HCT116 (cell line): ENCODE results near the gene TRMT11. TPM values are rescaled to one million over a fixed set of nuclear protein-coding genes. Genes with fewer than 3 reads are reported as not detected.

ENCODE experiments used
- ATAC-seq: fragments of 200-7000 bp; cut with Tn5 transposase; 2 replicates; pipeline ENCODE4 v1.9.1; 2020; ENCODE audit warnings: mild to moderate bottlenecking, moderate library complexity
- BruUV-seq: library from RNA; stranded (reverse); fragments of 400-500 nt; replicated peaks from 2 replicates; lab custom pipeline; 2021; lab: Mats Ljungman, UMichigan
- CTCF ChIA-PET: fragments of 300-600 bp; sonication (Branson Sonifier 250); formaldehyde crosslinking; loops from one replicate; lab custom pipeline; 2021; ENCODE audit warnings: antibody characterized with exemption; lab: Charles Lee
- POLR2A ChIA-PET: fragments of 300-600, 350-600 bp; sonication (Branson Sonifier 250); formaldehyde crosslinking; loops from one replicate; lab custom pipeline; 2021; ENCODE audit warnings: antibody characterized with exemption; lab: Charles Lee
- RAD21 ChIA-PET, 2 experiments: fragments of 300-600 bp; sonication (Branson Sonifier 250); formaldehyde crosslinking; loops; one replicate each; lab custom pipeline; 2023; ENCODE audit warnings: low total read pairs in 2 of 2; ENCODE audit not compliant: uncharacterized antibody in 2 of 2, unreplicated experiment in 2 of 2, low non-redundant PET in 1 of 2; lab: Charles Lee
- DNase-seq: peaks from one replicate; pipeline ENCODE4 v3.0.0-alpha.2; 2010; ENCODE audit warnings: low read depth, low spot score
- H2AFZ ChIP-seq: fragments of 200-600 bp; shearing (Covaris generic), sonication (generic); 2 replicates; pipeline ENCODE4 v1.6.1; 2017; ENCODE audit warnings: low read depth, mixed run types, mixed read lengths, antibody characterized with exemption, low read length; ENCODE audit not compliant: poor library complexity, severe bottlenecking
- H3K27ac ChIP-seq: 2 replicates; pipeline ENCODE4 v1.5.1; 2012; ENCODE audit warnings: low read depth, low read length
- H3K27me3 ChIP-seq: fragments of 200-600 bp; sonication (generic); 2 replicates; pipeline ENCODE4 v1.6.1; 2016; ENCODE audit warnings: mixed run types, low read length, mixed read lengths; ENCODE audit not compliant: insufficient read depth
- H3K36me3 ChIP-seq, 2 experiments: fragments of 200-500 bp in 1 of 2; fragments of 200-600 bp in 1 of 2; sonication (Bioruptor generic) in 1 of 2; sonication (generic) in 1 of 2; 2 replicates each; pipeline versions ENCODE4 v1.5.1 to v1.6.1; 2014 to 2016; ENCODE audit warnings: low read length in 2 of 2, inconsistent platforms in 1 of 2, mixed read lengths in 1 of 2, mixed run types in 1 of 2; ENCODE audit not compliant: insufficient read depth in 2 of 2, control insufficient read depth in 1 of 2
- H3K4me1 ChIP-seq, 2 experiments: fragments of 200-600 bp in 1 of 2; sonication (generic) in 1 of 2; 2 replicates each; pipeline versions ENCODE4 v1.5.1 to v1.6.1; 2012 to 2017; ENCODE audit warnings: low read length in 2 of 2, inconsistent platforms in 1 of 2, mild to moderate bottlenecking in 1 of 2, mixed read lengths in 1 of 2, mixed run types in 1 of 2, moderate library complexity in 1 of 2; ENCODE audit not compliant: insufficient read depth in 2 of 2, control insufficient read depth in 1 of 2
- H3K4me2 ChIP-seq: fragments of 200-600 bp; sonication (generic); 2 replicates; pipeline ENCODE4 v1.6.1; 2017; ENCODE audit warnings: mixed run types, low read length, mixed read lengths
- H3K4me3 ChIP-seq, 2 experiments: fragments of 200-600 bp in 1 of 2; sonication (generic) in 1 of 2; replicated peaks in 1 of 2; 2 replicates each; pipeline ENCODE4 v1.5.1; 2011 to 2016; ENCODE audit warnings: low read length in 2 of 2, control low read depth in 1 of 2, low read depth in 1 of 2, mild to moderate bottlenecking in 1 of 2, mixed read lengths in 1 of 2, mixed run types in 1 of 2
- H3K79me2 ChIP-seq: fragments of 200-600 bp; sonication (generic); 2 replicates; pipeline ENCODE4 v1.6.1; 2017; ENCODE audit warnings: mild to moderate bottlenecking, mixed run types, low read length, moderate library complexity, mixed read lengths; ENCODE audit not compliant: insufficient read depth
- H3K9ac ChIP-seq: fragments of 200-600 bp; sonication (generic); 2 replicates; pipeline ENCODE4 v1.6.1; 2016; ENCODE audit warnings: low read length, mixed read lengths
- H3K9me2 ChIP-seq: fragments of 200-600 bp; sonication (generic), shearing (Covaris generic); 2 replicates; pipeline ENCODE4 v1.6.1; 2017; ENCODE audit warnings: mixed run types, mild to moderate bottlenecking, moderate library complexity; ENCODE audit not compliant: insufficient read depth
- H3K9me3 ChIP-seq, 2 experiments: fragments of 200-500 bp in 1 of 2; fragments of 200-600 bp in 1 of 2; sonication (Bioruptor generic) in 1 of 2; sonication (generic) in 1 of 2; 2 replicates each; pipeline ENCODE4 v1.6.1; 2014 to 2017; ENCODE audit warnings: low read length in 2 of 2, mixed read lengths in 2 of 2, inconsistent platforms in 1 of 2, low read depth in 1 of 2, mild to moderate bottlenecking in 1 of 2, mixed run types in 1 of 2, moderate library complexity in 1 of 2; ENCODE audit not compliant: control insufficient read depth in 1 of 2, insufficient read depth in 1 of 2
- H4K20me1 ChIP-seq: fragments of 200-600 bp; sonication (generic), shearing (Covaris generic); 2 replicates; pipeline ENCODE4 v1.6.1; 2017; ENCODE audit warnings: mixed run types, mild to moderate bottlenecking, moderate library complexity; ENCODE audit not compliant: insufficient read depth
- CEBPB ChIP-seq: IDR thresholded peaks from 2 replicates; pipeline ENCODE4 v1.6.1; 2012; ENCODE audit warnings: low read depth
- CTCF ChIP-seq, 3 experiments: fragments of 200-600 bp in 1 of 3; sonication (generic) in 1 of 3; IDR thresholded peaks in 2 of 3; conservative IDR thresholded peaks in 1 of 3; 2 replicates each; pipeline ENCODE4 v1.5.1; 2012 to 2017; ENCODE audit warnings: low read depth in 2 of 3, low read length in 2 of 3, antibody characterized with exemption in 1 of 3, borderline replicate concordance in 1 of 3, control low read depth in 1 of 3, mild to moderate bottlenecking in 1 of 3, mixed read lengths in 1 of 3, mixed run types in 1 of 3, moderate library complexity in 1 of 3; ENCODE audit not compliant: insufficient read depth in 1 of 3
- EGR1 ChIP-seq: IDR thresholded peaks from 2 replicates; pipeline ENCODE4 v1.6.1; 2012; ENCODE audit warnings: low read depth
- ELF1 ChIP-seq: IDR thresholded peaks from 2 replicates; pipeline ENCODE4 v1.6.1; 2012; ENCODE audit warnings: low read depth, borderline replicate concordance
- EZH2phosphoT487 ChIP-seq: fragments of 200-600 bp; IDR thresholded peaks from 2 replicates; pipeline ENCODE4 v1.6.1; 2018; ENCODE audit warnings: antibody characterized with exemption, borderline replicate concordance
- FOSL1 ChIP-seq: IDR thresholded peaks from 2 replicates; pipeline ENCODE4 v1.6.1; 2012; ENCODE audit warnings: low read depth
- JUND ChIP-seq: IDR thresholded peaks from 2 replicates; pipeline ENCODE4 v1.6.1; 2012
- POLR2A ChIP-seq: IDR thresholded peaks from 2 replicates; pipeline ENCODE4 v1.7.0; 2011; ENCODE audit warnings: borderline replicate concordance; ENCODE audit not compliant: insufficient read depth, insufficient read length; ENCODE audit errors: extremely low read depth
- RAD21 ChIP-seq: IDR thresholded peaks from 2 replicates; pipeline ENCODE4 v1.6.1; 2012; ENCODE audit warnings: low read depth, mild to moderate bottlenecking
- SIN3A ChIP-seq: IDR thresholded peaks from 2 replicates; pipeline ENCODE4 v1.6.1; 2012; ENCODE audit warnings: low read depth
- SRF ChIP-seq: IDR thresholded peaks from 2 replicates; pipeline ENCODE4 v1.6.1; 2012; ENCODE audit warnings: low read depth
- TCF7L2 ChIP-seq: IDR thresholded peaks from 2 replicates; pipeline ENCODE4 v1.7.0; 2011; ENCODE audit warnings: borderline replicate concordance, inconsistent platforms; ENCODE audit not compliant: insufficient read depth, insufficient read length; ENCODE audit errors: extremely low read depth
- YY1 ChIP-seq: IDR thresholded peaks from 2 replicates; pipeline ENCODE4 v1.6.1; 2011; ENCODE audit warnings: low read length, low read depth, moderate library complexity, mild to moderate bottlenecking; ENCODE audit not compliant: insufficient replicate concordance; ENCODE audit errors: extremely low read depth
- ZFX ChIP-seq: fragments of 450-650 bp; IDR thresholded peaks from 2 replicates; pipeline ENCODE4 v1.6.1; 2017
- ZNF274 ChIP-seq: fragments of 200-500 bp; sonication (Bioruptor generic); IDR thresholded peaks from 2 replicates; pipeline ENCODE4 v1.6.1; 2014; ENCODE audit warnings: mild to moderate bottlenecking, low read depth, low read length, inconsistent platforms
- intact Hi-C: fragments of 100-400 bp; cut with micrococcal nuclease; formaldehyde crosslinking; loops from 2 replicates; pipeline ENCODE4 v1.10.0; 2022
- total RNA-seq: library from RNA; stranded (reverse); gene quantifications from one replicate; pipeline ENCODE4 v1.2.1, GENCODE V29; 2021; ENCODE audit not compliant: unreplicated experiment
- TF ChIP-seq, protein P1 (sequence below): IDR thresholded peaks from 2 replicates; pipeline ENCODE4 v1.6.1; 2012
- TF ChIP-seq, protein P2 (sequence below): IDR thresholded peaks from 2 replicates; pipeline ENCODE4 v1.6.1; 2012
- TF ChIP-seq, protein P3 (sequence below): IDR thresholded peaks from 2 replicates; pipeline ENCODE4 v1.6.1; 2011; ENCODE audit warnings: mild to moderate bottlenecking, low read length, moderate library complexity; ENCODE audit not compliant: insufficient replicate concordance; ENCODE audit errors: extremely low read depth
- TF ChIP-seq, protein P4 (sequence below): IDR thresholded peaks from 2 replicates; pipeline ENCODE4 v1.6.1; 2012; ENCODE audit warnings: low read depth

The TRMT11 gene
- total RNA-seq, 1 experiment from 2014 or later = 41.8 TPM

DNA sequence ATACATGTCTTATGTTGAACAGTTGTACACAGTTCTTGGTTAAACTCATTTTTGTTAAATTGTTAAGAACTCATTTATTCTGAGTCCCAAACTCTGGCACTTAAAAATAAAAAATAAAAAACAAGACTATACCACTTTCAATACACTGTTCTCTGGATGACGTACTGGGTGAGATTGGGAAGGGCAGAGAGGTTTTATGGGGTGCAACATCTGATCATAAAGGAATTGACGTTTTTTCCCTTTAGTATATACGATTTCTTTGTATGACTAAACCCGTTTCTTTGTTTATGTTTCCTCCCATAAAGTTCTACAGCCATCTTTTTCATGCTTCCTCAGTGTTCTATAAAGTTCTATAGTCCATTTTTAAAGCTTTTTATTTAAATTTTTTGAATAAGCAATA, 69.1 kb downstream of the TRMT11 start:
- H3K9me2 ChIP-seq = no peaks in the 10 kb centered on the region
- TF ChIP-seq ELF1 = no peak
- no peak for TF ChIP-seq CTCF (IDR thresholded peaks at IDR 0.05 in 2 of 3, conservative IDR thresholded peaks at IDR 0.05 in 1 of 3; ENCODE audit: borderline replicate concordance in 1 of 3, insufficient read depth in 1 of 3, low read depth in 2 of 3, low read length in 2 of 3)
- TF ChIP-seq POLR2A = no peak
- no peak for TF ChIP-seq EGR1
- no peak for TF ChIP-seq ZNF274
- no peak for TF ChIP-seq CEBPB
- no peak for TF ChIP-seq TCF7L2
- TF ChIP-seq, protein P1, sequence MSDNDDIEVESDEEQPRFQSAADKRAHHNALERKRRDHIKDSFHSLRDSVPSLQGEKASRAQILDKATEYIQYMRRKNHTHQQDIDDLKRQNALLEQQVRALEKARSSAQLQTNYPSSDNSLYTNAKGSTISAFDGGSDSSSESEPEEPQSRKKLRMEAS = no peak
- TF ChIP-seq, protein P2, sequence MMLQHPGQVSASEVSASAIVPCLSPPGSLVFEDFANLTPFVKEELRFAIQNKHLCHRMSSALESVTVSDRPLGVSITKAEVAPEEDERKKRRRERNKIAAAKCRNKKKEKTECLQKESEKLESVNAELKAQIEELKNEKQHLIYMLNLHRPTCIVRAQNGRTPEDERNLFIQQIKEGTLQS = no peak
- TF ChIP-seq, protein P3, sequence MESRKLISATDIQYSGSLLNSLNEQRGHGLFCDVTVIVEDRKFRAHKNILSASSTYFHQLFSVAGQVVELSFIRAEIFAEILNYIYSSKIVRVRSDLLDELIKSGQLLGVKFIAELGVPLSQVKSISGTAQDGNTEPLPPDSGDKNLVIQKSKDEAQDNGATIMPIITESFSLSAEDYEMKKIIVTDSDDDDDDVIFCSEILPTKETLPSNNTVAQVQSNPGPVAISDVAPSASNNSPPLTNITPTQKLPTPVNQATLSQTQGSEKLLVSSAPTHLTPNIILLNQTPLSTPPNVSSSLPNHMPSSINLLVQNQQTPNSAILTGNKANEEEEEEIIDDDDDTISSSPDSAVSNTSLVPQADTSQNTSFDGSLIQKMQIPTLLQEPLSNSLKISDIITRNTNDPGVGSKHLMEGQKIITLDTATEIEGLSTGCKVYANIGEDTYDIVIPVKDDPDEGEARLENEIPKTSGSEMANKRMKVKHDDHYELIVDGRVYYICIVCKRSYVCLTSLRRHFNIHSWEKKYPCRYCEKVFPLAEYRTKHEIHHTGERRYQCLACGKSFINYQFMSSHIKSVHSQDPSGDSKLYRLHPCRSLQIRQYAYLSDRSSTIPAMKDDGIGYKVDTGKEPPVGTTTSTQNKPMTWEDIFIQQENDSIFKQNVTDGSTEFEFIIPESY = no peak
- TF ChIP-seq EZH2phosphoT487 = no peak
- no peak for TF ChIP-seq SIN3A
- TF ChIP-seq RAD21 = no peak
- no peak for TF ChIP-seq ZFX
- TF ChIP-seq YY1 = no peak
- TF ChIP-seq FOSL1 = no peak
- TF ChIP-seq, protein P4, sequence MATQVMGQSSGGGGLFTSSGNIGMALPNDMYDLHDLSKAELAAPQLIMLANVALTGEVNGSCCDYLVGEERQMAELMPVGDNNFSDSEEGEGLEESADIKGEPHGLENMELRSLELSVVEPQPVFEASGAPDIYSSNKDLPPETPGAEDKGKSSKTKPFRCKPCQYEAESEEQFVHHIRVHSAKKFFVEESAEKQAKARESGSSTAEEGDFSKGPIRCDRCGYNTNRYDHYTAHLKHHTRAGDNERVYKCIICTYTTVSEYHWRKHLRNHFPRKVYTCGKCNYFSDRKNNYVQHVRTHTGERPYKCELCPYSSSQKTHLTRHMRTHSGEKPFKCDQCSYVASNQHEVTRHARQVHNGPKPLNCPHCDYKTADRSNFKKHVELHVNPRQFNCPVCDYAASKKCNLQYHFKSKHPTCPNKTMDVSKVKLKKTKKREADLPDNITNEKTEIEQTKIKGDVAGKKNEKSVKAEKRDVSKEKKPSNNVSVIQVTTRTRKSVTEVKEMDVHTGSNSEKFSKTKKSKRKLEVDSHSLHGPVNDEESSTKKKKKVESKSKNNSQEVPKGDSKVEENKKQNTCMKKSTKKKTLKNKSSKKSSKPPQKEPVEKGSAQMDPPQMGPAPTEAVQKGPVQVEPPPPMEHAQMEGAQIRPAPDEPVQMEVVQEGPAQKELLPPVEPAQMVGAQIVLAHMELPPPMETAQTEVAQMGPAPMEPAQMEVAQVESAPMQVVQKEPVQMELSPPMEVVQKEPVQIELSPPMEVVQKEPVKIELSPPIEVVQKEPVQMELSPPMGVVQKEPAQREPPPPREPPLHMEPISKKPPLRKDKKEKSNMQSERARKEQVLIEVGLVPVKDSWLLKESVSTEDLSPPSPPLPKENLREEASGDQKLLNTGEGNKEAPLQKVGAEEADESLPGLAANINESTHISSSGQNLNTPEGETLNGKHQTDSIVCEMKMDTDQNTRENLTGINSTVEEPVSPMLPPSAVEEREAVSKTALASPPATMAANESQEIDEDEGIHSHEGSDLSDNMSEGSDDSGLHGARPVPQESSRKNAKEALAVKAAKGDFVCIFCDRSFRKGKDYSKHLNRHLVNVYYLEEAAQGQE = no peak
- TF ChIP-seq SRF = no peak
- no peak for TF ChIP-seq JUND
- no peak overlapping the region for H2AFZ ChIP-seq
- RAD21 ChIA-PET = no interaction called here
- no peak overlapping the region for H3K4me2 ChIP-seq
- no peak overlapping the region for H3K4me3 ChIP-seq
- H3K9me3 ChIP-seq = no peaks in the 10 kb centered on the region
- H3K79me2 ChIP-seq = no peaks in the 10 kb centered on the region
- intact Hi-C loops = no loop called here
- CTCF ChIA-PET = no interaction called here
- no TSS peak for BruUV-seq
- no peak overlapping the region for H3K9ac ChIP-seq
- 0 out of 4 replicates have a peak, but pooled peaks cover 0 to 5% of the 10 kb centered on the region in 2 experiments for H3K36me3 ChIP-seq
- ATAC-seq = no peak
- DNase-seq = no peak
- POLR2A ChIA-PET = no interaction called here
- H3K4me1 ChIP-seq = no peaks in the 10 kb centered on the region
- no peaks in the 10 kb centered on the region for H3K27me3 ChIP-seq
- H3K27ac ChIP-seq = no peak overlapping the region
- no peaks in the 10 kb centered on the region for H4K20me1 ChIP-seq
